Measurements from ENCODE around the gene HS3ST2. TPM values are rescaled to one million over a fixed set of nuclear protein-coding genes. Genes with fewer than 3 reads are reported as not detected.

The HS3ST2 gene
- total RNA-seq, 1 experiment from 2014 or later: 0.24 TPM

- Histone ChIP-seq H3K4me1 (ENCODE audit: insufficient read depth, low read length, poor library complexity, severe bottlenecking) (no peaks in the 10 kb centered on the region), H3K27ac (ENCODE audit: low read depth, low read length, poor library complexity, severe bottlenecking) (no peak overlapping the region), H3K27me3 (replicated peaks; ENCODE audit: insufficient read depth, low read depth, low read length, poor library complexity) (peaks cover 49% of the 10 kb centered on the region), H3K36me3 (ENCODE audit: insufficient read depth, low read length, poor library complexity, severe bottlenecking) (no peaks in the 10 kb centered on the region), H3K4me3 (ENCODE audit: low read depth, low read length, poor library complexity, severe bottlenecking) (no peak overlapping the region), H3K9me3 (ENCODE audit: low read depth, low read length, poor library complexity, severe bottlenecking) (no peaks in the 10 kb centered on the region)
- CTCF ChIA-PET: no interaction called here
- no peak for DNase-seq (ENCODE audit: low spot score)
- no TSS peak for BruUV-seq (replicated peaks)
- intact Hi-C loops (cut with micrococcal nuclease; ENCODE audit: unreplicated experiment): no loop called here
- POLR2A ChIA-PET (ENCODE audit: low non-redundant PET): no interaction called here
- TF ChIP-seq CTCF (conservative IDR thresholded peaks at IDR 0.05; ENCODE audit: low read depth, low read length): no peak
- no peak for TF ChIP-seq EZH2 (IDR thresholded peaks at IDR 0.05; ENCODE audit: borderline replicate concordance, low read depth, low read length, poor library complexity, severe bottlenecking)
Observed at GRCh38 chr16:22924492-22924891, 110.5 kb downstream of the HS3ST2 start.

GRCh38 chr16:22926105-22926751, 112.3 kb downstream of the HS3ST2 start:
- POLR2A ChIA-PET (ENCODE audit: low non-redundant PET): no interaction called here
- CTCF ChIA-PET: no interaction called here
- TF ChIP-seq CTCF (conservative IDR thresholded peaks at IDR 0.05; ENCODE audit: low read depth, low read length) (no peak), EZH2 (IDR thresholded peaks at IDR 0.05; ENCODE audit: borderline replicate concordance, low read depth, low read length, poor library complexity, severe bottlenecking) (no peak)
- Histone ChIP-seq H3K27me3 (replicated peaks; ENCODE audit: insufficient read depth, low read depth, low read length, poor library complexity) (peaks cover 48% of the 10 kb centered on the region), H3K27ac (ENCODE audit: low read depth, low read length, poor library complexity, severe bottlenecking) (no peak overlapping the region), H3K9me3 (ENCODE audit: low read depth, low read length, poor library complexity, severe bottlenecking) (no peaks in the 10 kb centered on the region), H3K4me3 (ENCODE audit: low read depth, low read length, poor library complexity, severe bottlenecking) (no peak overlapping the region), H3K36me3 (ENCODE audit: insufficient read depth, low read length, poor library complexity, severe bottlenecking) (no peaks in the 10 kb centered on the region), H3K4me1 (ENCODE audit: insufficient read depth, low read length, poor library complexity, severe bottlenecking) (no peaks in the 10 kb centered on the region)
- BruUV-seq (replicated peaks): no TSS peak
- DNase-seq (ENCODE audit: low spot score): no peak
- intact Hi-C loops (cut with micrococcal nuclease; ENCODE audit: unreplicated experiment): no loop called here

GRCh38 chr16:22927306-22927705, 113.3 kb downstream of the HS3ST2 start:
- BruUV-seq (replicated peaks): no TSS peak
- TF ChIP-seq EZH2 (IDR thresholded peaks at IDR 0.05; ENCODE audit: borderline replicate concordance, low read depth, low read length, poor library complexity, severe bottlenecking): no peak
- no peak for TF ChIP-seq CTCF (conservative IDR thresholded peaks at IDR 0.05; ENCODE audit: low read depth, low read length)
- Histone ChIP-seq H3K4me1 (ENCODE audit: insufficient read depth, low read length, poor library complexity, severe bottlenecking) (no peaks in the 10 kb centered on the region), H3K4me3 (ENCODE audit: low read depth, low read length, poor library complexity, severe bottlenecking) (no peak overlapping the region), H3K36me3 (ENCODE audit: insufficient read depth, low read length, poor library complexity, severe bottlenecking) (no peaks in the 10 kb centered on the region), H3K27me3 (replicated peaks; ENCODE audit: insufficient read depth, low read depth, low read length, poor library complexity) (peaks cover 58% of the 10 kb centered on the region), H3K9me3 (ENCODE audit: low read depth, low read length, poor library complexity, severe bottlenecking) (no peaks in the 10 kb centered on the region), H3K27ac (ENCODE audit: low read depth, low read length, poor library complexity, severe bottlenecking) (no peak overlapping the region)
- ChIA-PET CTCF (no interaction called here), POLR2A (ENCODE audit: low non-redundant PET) (no interaction called here)
- DNase-seq (ENCODE audit: low spot score): no peak
- intact Hi-C loops (cut with micrococcal nuclease; ENCODE audit: unreplicated experiment): no loop called here
